Measurements from ENCODE around the gene TRIM29. TPM values are rescaled to one million over a fixed set of nuclear protein-coding genes. Genes with fewer than 3 reads are reported as not detected.

Gene TRIM29
- total and polyA plus RNA-seq, 2 experiments from 2014 or later = 0.28 TPM; not detected in 1

GRCh38 chr11:120120805-120121335 lies 17.0 kb downstream of the TRIM29 start:
- no peak for TF ChIP-seq EZH2phosphoT487 (IDR thresholded peaks at IDR 0.05; ENCODE audit: unreplicated experiment)
- no peak for TF ChIP-seq NANOG (IDR thresholded peaks at IDR 0.05; ENCODE audit: borderline replicate concordance)
- TF ChIP-seq, protein P1, sequence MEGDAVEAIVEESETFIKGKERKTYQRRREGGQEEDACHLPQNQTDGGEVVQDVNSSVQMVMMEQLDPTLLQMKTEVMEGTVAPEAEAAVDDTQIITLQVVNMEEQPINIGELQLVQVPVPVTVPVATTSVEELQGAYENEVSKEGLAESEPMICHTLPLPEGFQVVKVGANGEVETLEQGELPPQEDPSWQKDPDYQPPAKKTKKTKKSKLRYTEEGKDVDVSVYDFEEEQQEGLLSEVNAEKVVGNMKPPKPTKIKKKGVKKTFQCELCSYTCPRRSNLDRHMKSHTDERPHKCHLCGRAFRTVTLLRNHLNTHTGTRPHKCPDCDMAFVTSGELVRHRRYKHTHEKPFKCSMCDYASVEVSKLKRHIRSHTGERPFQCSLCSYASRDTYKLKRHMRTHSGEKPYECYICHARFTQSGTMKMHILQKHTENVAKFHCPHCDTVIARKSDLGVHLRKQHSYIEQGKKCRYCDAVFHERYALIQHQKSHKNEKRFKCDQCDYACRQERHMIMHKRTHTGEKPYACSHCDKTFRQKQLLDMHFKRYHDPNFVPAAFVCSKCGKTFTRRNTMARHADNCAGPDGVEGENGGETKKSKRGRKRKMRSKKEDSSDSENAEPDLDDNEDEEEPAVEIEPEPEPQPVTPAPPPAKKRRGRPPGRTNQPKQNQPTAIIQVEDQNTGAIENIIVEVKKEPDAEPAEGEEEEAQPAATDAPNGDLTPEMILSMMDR (conservative IDR thresholded peaks at IDR 0.05; ENCODE audit: low read depth in 2 of 2) = no peak
- TF ChIP-seq POLR2AphosphoS5 (IDR thresholded peaks at IDR 0.05; ENCODE audit: low read depth) = no peak
- TF ChIP-seq ZNF114 (CRISPR knock-in tag; IDR thresholded peaks at IDR 0.05) = no peak
- TF ChIP-seq CREB1 (CRISPR knock-in tag; IDR thresholded peaks at IDR 0.05; ENCODE audit: low read depth) = no peak
- no peak for TF ChIP-seq REST (IDR thresholded peaks at IDR 0.05; ENCODE audit: unreplicated experiment)
- no peak for TF ChIP-seq JUNB (IDR thresholded peaks at IDR 0.05; ENCODE audit: unreplicated experiment)
- TF ChIP-seq EZH2 (IDR thresholded peaks at IDR 0.05; ENCODE audit: low read depth, unreplicated experiment) = no peak
- no peak for TF ChIP-seq ETS1 (IDR thresholded peaks at IDR 0.05)
- no peak for TF ChIP-seq ZNF462 (CRISPR knock-in tag; IDR thresholded peaks at IDR 0.05)
- no peak for TF ChIP-seq ZNF331 (CRISPR knock-in tag; IDR thresholded peaks at IDR 0.05; ENCODE audit: low read depth)
- ATAC-seq = no peak
- Mint-ChIP-seq H3K4me1 (peaks cover 12% of the 10 kb centered on the region), H3K4me3 (no peak overlapping the region; the same call in 2 of the 3 replicates), H3K36me3 (ENCODE audit: low read depth) (no peaks in the 10 kb centered on the region; the same call in 2 of the 3 replicates), H3K9me3 (peaks cover 2% of the 10 kb centered on the region; the same call in 2 of the 3 replicates), H3K27ac (no peak overlapping the region), H3K27me3 (ENCODE audit: insufficient read depth, low read depth, poor library complexity) (peaks cover 14% of the 10 kb centered on the region)
- Histone ChIP-seq H2AFZ (no peak overlapping the region), H3K79me2 (replicated peaks; ENCODE audit: insufficient read depth) (no peaks in the 10 kb centered on the region), H3K9me2 (ENCODE audit: insufficient read depth) (no peaks in the 10 kb centered on the region), H3K4me1 (ENCODE audit: insufficient read depth) (no peaks in the 10 kb centered on the region), H4K20me1 (replicated peaks; ENCODE audit: insufficient read depth) (no peaks in the 10 kb centered on the region), H3K27me3 (ENCODE audit: insufficient read depth) (no peaks in the 10 kb centered on the region), H3K4me2 (no peak overlapping the region), H3K27ac (ENCODE audit: low read depth) (no peak overlapping the region), H3K36me3 (ENCODE audit: insufficient read depth) (no peaks in the 10 kb centered on the region), H3K4me3 (no peak overlapping the region), H3F3A (replicated peaks; ENCODE audit: low read depth) (no peaks in the 10 kb centered on the region)
- DNase-seq (ENCODE audit: low spot score) = no peak
